CD4-positive, alpha-beta T cell treated with Interferon alpha-2 for 1 hour (primary cell): Measurements from ENCODE around the gene SCO2.

Experiments used
- DNase-seq, 2 donors: peaks; one replicate each; pipeline ENCODE4 v3.0.0-alpha.2; 2020 to 2022

Gene SCO2

DNA sequence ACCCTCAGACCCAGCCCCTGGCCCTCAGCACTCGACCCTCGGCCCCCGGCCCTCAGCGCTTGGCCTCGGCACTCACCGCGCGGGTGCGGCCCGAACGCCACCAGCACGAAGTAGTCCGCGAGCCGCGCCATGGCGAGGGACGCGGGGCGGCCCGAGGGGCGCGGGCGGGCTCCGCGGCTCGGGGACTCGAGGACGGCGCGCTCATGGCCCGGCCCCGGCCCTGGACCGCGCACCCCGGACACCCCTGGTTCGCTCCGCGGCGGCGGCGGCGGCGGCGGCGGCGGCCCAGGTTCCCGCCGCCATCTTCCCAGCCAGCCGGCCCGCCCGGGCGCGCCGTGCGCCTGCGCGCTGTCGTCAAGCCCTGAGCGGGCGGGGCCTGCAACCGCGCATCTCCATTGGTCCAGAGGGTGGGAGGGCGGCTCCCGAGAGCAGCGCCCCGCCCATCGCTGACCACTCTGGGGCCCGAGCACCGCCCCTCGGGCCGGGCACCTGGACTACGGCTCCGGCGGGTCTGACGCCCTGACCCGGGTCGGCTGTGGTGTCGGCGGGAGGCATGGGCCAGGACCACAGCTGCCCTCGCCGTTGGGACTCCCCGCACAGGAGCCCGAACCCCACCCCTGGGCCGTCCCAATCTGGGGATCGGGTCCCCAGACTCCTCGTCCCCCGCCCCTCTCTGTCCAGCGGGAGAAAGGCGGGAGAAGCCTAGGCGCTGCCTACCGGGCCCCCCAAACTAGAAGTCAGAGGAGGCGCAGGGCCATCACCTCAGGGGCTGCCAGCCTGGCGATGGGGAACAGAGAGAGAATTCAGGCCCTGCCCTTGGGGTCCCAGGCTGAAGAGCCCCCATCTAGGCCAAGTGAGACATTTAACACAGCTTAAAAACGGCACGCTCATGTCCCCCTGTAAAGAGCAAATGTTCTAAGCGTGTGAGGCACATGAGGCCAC is 50.4 kb downstream of the SCO2 start, which contains the start of gene SBF1:
TSS of gene SBF1 (minus strand) at position 326 of the 942 bp plus-strand sequence. CDS start at position 131, 195 bp downstream.
- DNase-seq = peak; percentile 88 to 91

DNA sequence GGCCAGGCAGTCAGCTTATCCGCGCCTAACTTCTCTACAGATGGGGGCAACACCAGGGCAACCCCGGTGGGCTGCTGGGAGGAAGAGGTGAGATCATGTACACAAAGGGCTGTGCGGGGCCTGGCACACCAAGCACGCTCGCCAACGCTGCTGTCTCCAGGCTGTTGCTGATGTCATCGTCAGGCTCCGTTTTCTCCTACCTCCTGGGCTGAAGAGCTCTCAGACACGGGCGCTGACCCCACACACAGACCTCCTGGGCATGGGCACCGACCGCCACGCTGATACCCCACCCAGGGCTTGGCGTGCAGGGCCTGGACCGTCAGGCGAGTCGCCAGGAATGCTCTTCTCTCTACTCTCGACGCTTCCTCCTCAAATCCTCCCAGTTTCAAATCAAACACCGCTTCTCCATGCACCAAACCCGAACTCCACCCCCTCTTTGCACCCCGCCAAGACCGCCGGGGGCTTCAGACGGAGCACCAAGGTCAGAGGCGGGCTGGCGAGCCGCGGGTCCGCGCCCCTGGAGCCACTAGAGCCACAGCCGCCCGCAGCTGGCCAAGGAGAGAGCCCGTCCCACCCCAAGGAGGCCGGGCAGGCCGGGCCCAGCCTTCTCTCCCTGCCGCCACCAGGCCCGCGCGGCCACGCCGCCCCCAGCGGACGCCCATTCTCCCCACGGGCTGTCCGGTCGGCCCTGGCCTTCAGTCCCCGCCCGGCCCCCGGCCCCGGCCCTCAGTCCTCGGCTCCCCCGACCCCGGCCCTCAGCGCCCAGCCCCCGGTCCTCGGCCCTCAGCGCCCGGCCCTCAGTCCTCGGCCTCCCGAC is 51.3 kb downstream of the SCO2 start:
- DNase-seq = peak in 1 of 2 donors; percentile 16
